ENCODE data around the gene GET4.
"Not testable (repeated sequence)": the region's sequence is repeated elsewhere in the genome, so short reads cannot be mapped to it uniquely, and the experiment has no call there.

Gene GET4

DNA sequence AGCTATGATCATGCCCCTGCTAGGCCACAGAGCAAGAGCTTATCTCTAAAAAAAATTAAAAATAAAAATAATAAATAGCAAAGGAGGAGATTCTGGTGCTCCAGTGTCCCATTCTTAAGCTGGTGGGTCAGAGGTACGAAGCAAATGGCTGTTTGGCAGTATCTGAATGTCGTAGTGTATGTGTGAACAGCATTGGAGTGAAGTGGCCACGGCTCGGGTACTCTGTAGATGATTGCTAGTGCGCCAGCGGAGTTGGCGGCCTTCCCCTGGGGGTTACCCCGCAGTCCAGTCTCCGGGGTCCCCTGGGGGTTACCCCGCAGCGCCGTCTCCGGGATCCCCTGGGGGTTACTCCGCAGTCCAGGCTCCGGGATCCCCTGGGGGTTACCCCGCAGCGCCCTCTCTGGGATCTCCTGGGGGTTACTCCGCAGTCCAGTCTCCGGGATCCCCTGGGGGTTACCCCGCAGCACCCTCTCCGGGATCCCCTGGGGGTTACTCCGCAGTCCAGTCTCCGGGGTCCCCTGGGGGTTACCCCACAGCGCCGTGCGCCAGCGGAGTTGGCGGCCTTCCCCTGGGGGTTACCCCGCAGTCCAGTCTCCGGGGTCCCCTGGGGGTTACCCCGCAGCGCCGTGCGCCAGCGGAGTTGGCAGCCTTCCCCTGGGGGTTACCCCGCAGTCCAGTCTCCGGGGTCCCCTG is 29.2 kb upstream of the GET4 start:
- not testable (repeated sequence) for DNase-seq

- DNase-seq: not testable (repeated sequence)
These were observed 28.6 kb upstream of the GET4 start for GRCh38 chr7:847728-848127.

DNA sequence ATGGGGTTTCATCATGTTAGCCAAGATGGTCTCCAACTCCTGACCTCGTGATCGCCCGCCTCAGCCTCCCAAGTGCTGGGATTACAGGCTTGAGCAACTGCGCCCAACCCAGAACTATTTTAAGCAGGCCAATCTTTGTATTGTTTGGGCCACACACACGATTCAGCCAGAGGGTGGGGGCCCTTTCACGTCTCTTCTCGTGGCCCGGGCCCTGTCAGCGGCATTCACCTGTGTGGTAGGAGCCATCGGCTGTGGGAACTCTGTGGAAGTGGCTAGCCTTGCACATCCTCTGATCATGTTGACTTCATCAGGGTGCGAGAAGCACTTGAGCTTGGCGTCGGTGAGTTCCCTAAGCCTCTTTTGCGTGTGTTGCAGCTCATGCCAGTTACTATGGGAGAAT is 27.2 kb upstream of the GET4 start:
- DNase-seq: no peak

DNA sequence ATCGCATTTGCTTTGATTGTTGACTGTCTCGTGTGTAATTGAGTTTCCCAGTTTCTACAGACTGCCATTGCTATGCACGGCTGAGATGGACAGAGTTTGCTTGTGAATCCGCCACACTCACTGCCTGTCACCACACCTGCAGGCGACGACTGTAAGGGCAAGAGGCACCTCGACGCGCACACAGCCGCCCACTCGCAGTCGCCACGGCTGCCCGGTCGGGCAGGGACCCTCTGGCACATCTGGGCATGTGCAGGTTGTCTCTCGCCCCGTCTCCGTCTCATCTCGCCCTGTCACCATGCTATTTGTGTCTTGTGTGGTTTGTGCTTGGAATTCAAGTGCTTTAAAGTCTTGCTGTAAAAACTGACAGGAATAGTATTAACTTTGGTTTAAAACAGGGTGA is 26.6 kb upstream of the GET4 start:
- no peak for DNase-seq

- no peak for DNase-seq
These were observed 25.1 kb upstream of the GET4 start for GRCh38 chr7:851204-851603.

DNA sequence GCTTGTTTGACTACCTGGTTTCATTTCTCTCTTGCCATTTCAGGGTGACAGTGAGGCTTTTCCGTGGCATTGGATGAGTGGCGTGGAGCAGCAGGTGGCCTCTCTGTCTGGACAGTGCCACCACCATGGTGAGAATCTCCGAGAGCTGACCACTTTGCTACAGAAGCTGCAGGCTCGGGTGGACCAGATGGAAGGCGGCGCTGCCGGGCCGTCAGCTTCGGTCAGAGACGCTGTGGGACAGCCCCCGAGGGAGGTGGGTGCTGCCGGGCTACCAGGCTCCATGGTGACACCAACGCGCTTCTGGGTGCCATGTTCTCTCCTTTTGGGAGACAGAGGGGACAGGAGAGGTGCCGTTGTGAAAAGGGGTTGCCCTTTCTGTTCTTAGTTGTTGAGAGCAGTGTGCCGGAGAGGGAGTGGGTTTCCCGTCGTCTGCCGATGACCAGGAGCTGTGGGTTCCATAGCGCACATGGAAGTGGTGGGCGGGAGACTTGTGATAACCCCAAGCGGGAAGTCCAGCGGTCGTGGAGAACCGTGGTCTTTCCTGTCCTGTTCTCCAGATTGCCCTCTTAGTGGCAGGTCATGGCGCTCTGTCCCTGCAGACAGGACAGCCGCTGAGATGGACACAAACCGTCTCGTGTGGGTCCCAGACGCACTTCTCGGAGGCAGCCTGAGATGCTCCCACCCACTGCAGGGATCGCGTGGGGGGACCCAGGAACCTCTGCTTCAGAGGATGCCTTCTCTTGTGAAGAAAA is 22.8 kb upstream of the GET4 start:
- no peak for DNase-seq

GRCh38 chr7:854118-854775 is 22.1 kb upstream of the GET4 start:
- no peak for DNase-seq

DNA sequence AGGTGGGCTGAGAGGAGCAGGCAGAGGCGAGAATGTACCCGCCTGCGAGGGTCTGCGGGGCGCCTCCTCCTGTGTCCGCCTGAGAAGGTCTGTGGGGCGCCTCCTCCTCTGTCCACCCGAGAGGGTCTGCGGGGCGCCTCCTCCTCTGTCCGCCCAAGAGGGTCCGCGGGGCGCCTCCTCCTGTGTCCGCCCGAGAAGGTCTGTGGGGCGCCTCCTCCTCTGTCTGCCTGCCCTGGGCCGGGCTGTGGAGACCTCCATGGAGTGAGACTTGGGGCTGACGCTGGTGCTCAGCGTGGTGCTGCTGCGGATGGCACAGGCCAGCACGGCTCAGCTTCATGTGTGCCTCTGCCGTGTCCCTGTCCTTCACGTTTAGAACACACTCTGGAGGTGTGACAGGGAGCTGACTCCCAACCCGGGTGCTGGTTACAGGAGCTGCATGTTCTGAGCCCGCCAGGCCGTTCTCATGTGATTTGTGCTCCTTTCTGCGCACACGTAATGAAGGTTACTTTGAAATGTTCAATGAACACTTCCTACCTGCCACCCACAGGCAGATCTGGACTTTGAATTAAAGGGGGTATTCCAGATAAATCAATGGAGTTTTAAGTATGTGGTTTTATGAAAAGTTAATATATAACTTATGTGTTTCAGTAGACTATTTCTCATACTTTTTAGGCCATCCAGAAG is 20.5 kb upstream of the GET4 start:
- no peak for DNase-seq

DNA sequence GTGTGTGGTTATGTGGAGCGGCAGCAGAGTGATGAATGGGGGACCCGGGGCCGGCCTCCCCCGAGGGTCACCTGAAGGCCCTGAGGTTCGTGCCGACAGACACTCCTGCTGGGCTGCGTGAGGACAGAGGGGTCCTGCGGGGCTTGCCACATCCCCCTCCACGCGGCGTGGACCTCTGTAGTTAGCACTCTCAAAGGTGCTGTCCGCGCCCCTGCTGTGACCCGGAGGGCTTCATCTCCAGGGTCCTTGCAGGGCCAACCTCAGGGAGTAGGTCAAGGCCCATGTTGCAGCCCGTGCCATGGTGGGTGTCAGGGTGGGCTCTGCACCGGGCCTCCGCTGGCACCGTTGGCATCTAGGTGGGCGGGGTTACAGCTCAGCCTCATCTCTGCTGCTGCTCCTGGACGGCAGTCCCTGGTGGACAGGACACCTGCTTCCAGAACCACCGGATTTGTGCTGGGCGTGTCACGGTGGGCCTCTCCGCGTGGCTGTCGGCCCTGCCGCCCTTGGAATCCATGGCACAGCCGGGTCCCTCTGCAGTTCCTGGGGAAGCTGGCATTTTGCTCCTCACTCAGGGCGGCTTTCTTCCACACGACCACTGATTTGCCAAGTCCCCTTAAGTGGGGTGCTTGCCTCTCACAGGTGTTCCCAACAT is 19.8 kb upstream of the GET4 start:
- DNase-seq: no peak

DNA sequence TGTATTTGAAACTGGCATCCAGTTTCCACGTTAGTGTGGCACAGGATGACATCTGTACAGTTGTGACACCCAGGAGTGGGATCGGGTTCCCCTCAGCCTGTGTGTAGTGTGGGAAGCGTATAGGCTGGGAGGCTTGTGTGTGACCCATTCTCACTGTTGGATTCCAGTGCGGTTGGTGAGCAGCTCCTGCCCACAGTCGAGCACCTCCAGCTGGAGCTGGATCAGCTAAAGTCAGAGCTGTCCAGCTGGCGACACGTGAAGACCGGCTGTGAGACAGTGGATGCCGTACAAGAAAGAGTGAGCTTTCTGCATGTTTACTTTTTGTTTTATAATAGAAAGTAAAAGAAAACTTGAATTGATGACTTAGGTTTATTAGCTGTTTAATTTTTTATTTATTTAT is 18.7 kb upstream of the GET4 start:
- no peak for DNase-seq

DNA sequence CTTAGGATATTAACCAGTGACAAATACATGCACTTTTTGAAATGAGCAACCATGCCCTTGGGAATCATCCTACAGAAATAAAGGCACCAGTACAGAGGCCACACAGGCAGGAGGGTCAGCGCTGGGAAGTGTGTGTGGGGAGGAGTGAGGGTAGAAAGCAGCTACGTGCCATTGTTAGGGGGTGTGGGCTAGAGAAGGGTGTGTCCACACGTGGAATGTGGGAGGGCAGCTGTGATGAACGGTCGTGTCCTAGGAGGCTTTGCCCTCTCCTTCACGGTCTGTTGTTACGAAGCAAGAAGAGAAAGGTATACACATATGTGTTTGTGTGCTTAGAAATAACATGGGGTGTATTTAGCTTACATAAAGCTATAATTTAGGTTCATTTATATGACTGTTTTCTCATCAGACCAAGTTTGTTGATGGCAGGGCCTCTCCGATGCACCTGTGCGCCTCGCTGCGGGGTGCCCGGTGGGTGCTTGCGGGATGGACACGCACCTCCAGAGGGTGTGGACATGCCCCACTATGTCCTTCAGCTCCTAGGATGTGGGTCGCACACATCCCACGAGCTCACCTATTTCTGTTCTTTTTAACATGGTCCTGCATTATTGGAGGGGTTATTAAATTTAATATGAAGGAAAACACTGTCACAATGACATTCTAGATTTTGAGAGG is 16.9 kb upstream of the GET4 start:
- no peak for DNase-seq

DNA sequence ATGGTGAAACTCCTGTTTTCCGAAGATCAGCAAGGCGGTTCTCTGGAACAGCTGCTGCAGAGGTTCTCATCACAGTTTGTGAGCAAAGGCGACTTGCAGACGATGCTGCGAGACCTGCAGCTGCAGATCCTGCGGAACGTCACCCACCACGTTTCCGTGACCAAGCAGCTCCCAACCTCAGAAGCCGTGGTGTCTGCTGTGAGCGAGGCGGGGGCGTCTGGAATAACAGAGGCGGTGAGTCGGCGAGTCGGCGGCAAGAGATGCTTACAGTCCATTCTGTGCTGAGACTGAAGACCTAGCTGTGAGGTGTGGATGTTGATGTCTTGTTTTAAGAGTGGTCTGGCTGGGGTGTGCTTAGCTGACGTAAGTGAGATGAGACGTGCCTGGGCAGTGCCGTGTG is 16.2 kb upstream of the GET4 start:
- no peak for DNase-seq

DNA sequence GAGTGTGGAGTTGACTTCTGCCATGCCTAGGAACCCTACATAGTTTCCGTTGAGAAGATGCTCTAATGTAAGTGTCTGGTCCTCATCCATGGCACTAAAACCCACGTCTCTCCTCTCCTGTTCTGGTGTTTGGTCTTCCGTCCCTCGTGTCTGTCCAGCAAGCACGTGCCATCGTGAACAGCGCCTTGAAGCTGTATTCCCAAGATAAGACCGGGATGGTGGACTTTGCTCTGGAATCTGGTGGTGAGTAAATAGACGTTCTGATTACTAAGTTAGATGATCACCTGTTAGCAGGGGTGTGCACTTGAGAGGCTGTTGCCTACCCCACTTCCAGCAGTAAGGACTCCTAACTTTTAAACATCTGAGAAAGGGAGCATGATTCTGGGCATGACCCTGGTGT is 15.1 kb upstream of the GET4 start:
- no peak for DNase-seq

DNA sequence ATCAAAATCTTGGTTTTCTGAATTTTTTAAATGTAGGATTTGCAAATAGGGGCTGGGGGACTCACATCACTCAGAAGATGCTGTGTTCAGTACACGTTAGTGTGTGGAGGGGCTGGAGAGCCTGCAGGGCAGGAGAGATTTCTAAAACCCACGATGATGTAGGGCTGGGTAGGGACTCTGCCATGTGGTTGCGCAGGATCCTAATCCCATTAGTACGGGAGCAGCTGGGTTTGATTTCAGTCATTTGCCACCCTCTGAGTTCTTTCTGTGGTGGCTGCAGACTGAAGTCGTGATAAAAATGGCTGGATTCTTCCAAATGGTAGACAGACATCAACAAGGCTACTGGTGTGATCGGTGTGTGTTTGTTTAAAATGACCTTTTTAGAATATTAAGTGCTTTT is 14.2 kb upstream of the GET4 start:
- no peak for DNase-seq

- DNase-seq: no peak
These were observed 13.2 kb upstream of the GET4 start for GRCh38 chr7:863106-863505.

- no peak for DNase-seq
These were observed 10.4 kb upstream of the GET4 start for GRCh38 chr7:865921-866320.

DNA sequence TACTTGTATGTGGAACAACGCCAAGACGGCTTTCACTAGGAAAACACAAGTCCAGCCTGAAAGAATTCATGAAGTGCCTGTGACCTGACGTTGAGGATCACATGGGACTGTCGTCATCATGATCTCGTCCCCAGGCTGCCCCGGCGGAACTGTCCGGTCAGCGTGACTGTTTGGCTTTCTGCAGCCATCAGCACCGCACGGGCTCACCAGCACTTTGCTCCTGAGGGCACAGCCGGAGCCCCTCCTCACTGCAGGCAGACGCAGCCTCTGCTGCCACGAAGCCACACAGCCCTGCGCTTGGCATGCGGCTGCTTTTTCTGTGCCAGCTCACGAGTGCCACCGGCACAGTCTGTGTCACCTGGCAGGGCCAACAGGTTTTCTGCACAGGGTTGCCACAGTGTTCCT is 9.4 kb upstream of the GET4 start:
- no peak for DNase-seq

- DNase-seq: no peak
These were observed 8.8 kb upstream of the GET4 start for GRCh38 chr7:867406-868188.

- DNase-seq: no peak
These were observed 8.2 kb upstream of the GET4 start for GRCh38 chr7:868189-868486.

GRCh38 chr7:869348-869747 is 7.0 kb upstream of the GET4 start:
- no peak for DNase-seq

DNA sequence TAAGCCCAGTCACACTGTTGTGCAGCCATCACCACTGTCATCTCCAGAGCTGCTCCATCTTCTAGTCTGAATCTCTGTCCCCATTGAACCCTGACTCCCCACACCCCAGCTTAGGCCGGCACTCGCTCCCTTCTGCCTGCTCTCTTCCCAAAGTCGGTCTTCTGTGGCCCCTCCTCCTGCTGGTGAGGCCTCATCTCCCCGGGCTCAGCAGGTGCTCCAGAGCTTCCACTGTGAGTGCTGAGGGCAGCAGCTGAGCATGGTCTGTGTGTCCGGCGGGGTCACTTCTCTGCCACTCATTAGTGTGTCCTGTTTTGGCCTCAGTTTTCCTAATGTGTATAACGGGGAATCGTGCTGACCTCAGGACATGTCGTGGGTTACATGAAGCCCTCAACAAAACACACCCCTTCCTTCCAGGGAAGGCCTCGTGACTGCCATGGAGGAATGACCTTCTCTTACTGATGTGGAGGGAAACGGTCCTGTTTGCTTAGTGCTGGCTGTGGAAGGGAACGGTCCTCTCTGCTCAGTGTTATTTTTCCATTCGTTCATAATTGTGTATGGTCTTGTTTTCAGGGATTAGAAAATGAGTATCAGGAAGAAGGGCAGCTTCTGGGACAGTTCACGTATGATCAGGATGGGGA is 4.3 kb upstream of the GET4 start:
- no peak for DNase-seq
